HCT116 (cell line): ENCODE measurements around the gene DOCK4. TPM values are rescaled to one million over a fixed set of nuclear protein-coding genes. Genes with fewer than 3 reads are reported as not detected.
"Not testable (repeated sequence)": the region's sequence is repeated elsewhere in the genome, so short reads cannot be mapped to it uniquely, and the experiment has no call there.

Experiments used
- ATAC-seq: fragments of 200-7000 bp; cut with Tn5 transposase; 2 replicates; pipeline ENCODE4 v1.9.1; 2020; ENCODE audit warnings: mild to moderate bottlenecking, moderate library complexity
- BruUV-seq: library from RNA; stranded (reverse); fragments of 400-500 nt; replicated peaks from 2 replicates; lab custom pipeline; 2021; lab: Mats Ljungman, UMichigan
- CTCF ChIA-PET: fragments of 300-600 bp; sonication (Branson Sonifier 250); formaldehyde crosslinking; loops from one replicate; lab custom pipeline; 2021; ENCODE audit warnings: antibody characterized with exemption; lab: Charles Lee
- POLR2A ChIA-PET: fragments of 300-600, 350-600 bp; sonication (Branson Sonifier 250); formaldehyde crosslinking; loops from one replicate; lab custom pipeline; 2021; ENCODE audit warnings: antibody characterized with exemption; lab: Charles Lee
- RAD21 ChIA-PET, 2 experiments: fragments of 300-600 bp; sonication (Branson Sonifier 250); formaldehyde crosslinking; loops; one replicate each; lab custom pipeline; 2023; ENCODE audit warnings: low total read pairs in 2 of 2; ENCODE audit not compliant: uncharacterized antibody in 2 of 2, unreplicated experiment in 2 of 2, low non-redundant PET in 1 of 2; lab: Charles Lee
- DNase-seq: peaks from one replicate; pipeline ENCODE4 v3.0.0-alpha.2; 2010; ENCODE audit warnings: low read depth, low spot score
- H2AFZ ChIP-seq: fragments of 200-600 bp; shearing (Covaris generic), sonication (generic); 2 replicates; pipeline ENCODE4 v1.6.1; 2017; ENCODE audit warnings: low read depth, mixed run types, mixed read lengths, antibody characterized with exemption, low read length; ENCODE audit not compliant: poor library complexity, severe bottlenecking
- H3K27ac ChIP-seq: 2 replicates; pipeline ENCODE4 v1.5.1; 2012; ENCODE audit warnings: low read depth, low read length
- H3K27me3 ChIP-seq: fragments of 200-600 bp; sonication (generic); 2 replicates; pipeline ENCODE4 v1.6.1; 2016; ENCODE audit warnings: mixed run types, low read length, mixed read lengths; ENCODE audit not compliant: insufficient read depth
- H3K36me3 ChIP-seq, 2 experiments: fragments of 200-500 bp in 1 of 2; fragments of 200-600 bp in 1 of 2; sonication (Bioruptor generic) in 1 of 2; sonication (generic) in 1 of 2; 2 replicates each; pipeline versions ENCODE4 v1.5.1 to v1.6.1; 2014 to 2016; ENCODE audit warnings: low read length in 2 of 2, inconsistent platforms in 1 of 2, mixed read lengths in 1 of 2, mixed run types in 1 of 2; ENCODE audit not compliant: insufficient read depth in 2 of 2, control insufficient read depth in 1 of 2
- H3K4me1 ChIP-seq, 2 experiments: fragments of 200-600 bp in 1 of 2; sonication (generic) in 1 of 2; 2 replicates each; pipeline versions ENCODE4 v1.5.1 to v1.6.1; 2012 to 2017; ENCODE audit warnings: low read length in 2 of 2, inconsistent platforms in 1 of 2, mild to moderate bottlenecking in 1 of 2, mixed read lengths in 1 of 2, mixed run types in 1 of 2, moderate library complexity in 1 of 2; ENCODE audit not compliant: insufficient read depth in 2 of 2, control insufficient read depth in 1 of 2
- H3K4me2 ChIP-seq: fragments of 200-600 bp; sonication (generic); 2 replicates; pipeline ENCODE4 v1.6.1; 2017; ENCODE audit warnings: mixed run types, low read length, mixed read lengths
- H3K4me3 ChIP-seq, 2 experiments: fragments of 200-600 bp in 1 of 2; sonication (generic) in 1 of 2; replicated peaks in 1 of 2; 2 replicates each; pipeline ENCODE4 v1.5.1; 2011 to 2016; ENCODE audit warnings: low read length in 2 of 2, control low read depth in 1 of 2, low read depth in 1 of 2, mild to moderate bottlenecking in 1 of 2, mixed read lengths in 1 of 2, mixed run types in 1 of 2
- H3K79me2 ChIP-seq: fragments of 200-600 bp; sonication (generic); 2 replicates; pipeline ENCODE4 v1.6.1; 2017; ENCODE audit warnings: mild to moderate bottlenecking, mixed run types, low read length, moderate library complexity, mixed read lengths; ENCODE audit not compliant: insufficient read depth
- H3K9ac ChIP-seq: fragments of 200-600 bp; sonication (generic); 2 replicates; pipeline ENCODE4 v1.6.1; 2016; ENCODE audit warnings: low read length, mixed read lengths
- H3K9me2 ChIP-seq: fragments of 200-600 bp; sonication (generic), shearing (Covaris generic); 2 replicates; pipeline ENCODE4 v1.6.1; 2017; ENCODE audit warnings: mixed run types, mild to moderate bottlenecking, moderate library complexity; ENCODE audit not compliant: insufficient read depth
- H3K9me3 ChIP-seq, 2 experiments: fragments of 200-500 bp in 1 of 2; fragments of 200-600 bp in 1 of 2; sonication (Bioruptor generic) in 1 of 2; sonication (generic) in 1 of 2; 2 replicates each; pipeline ENCODE4 v1.6.1; 2014 to 2017; ENCODE audit warnings: low read length in 2 of 2, mixed read lengths in 2 of 2, inconsistent platforms in 1 of 2, low read depth in 1 of 2, mild to moderate bottlenecking in 1 of 2, mixed run types in 1 of 2, moderate library complexity in 1 of 2; ENCODE audit not compliant: control insufficient read depth in 1 of 2, insufficient read depth in 1 of 2
- H4K20me1 ChIP-seq: fragments of 200-600 bp; sonication (generic), shearing (Covaris generic); 2 replicates; pipeline ENCODE4 v1.6.1; 2017; ENCODE audit warnings: mixed run types, mild to moderate bottlenecking, moderate library complexity; ENCODE audit not compliant: insufficient read depth
- CEBPB ChIP-seq: IDR thresholded peaks from 2 replicates; pipeline ENCODE4 v1.6.1; 2012; ENCODE audit warnings: low read depth
- ELF1 ChIP-seq: IDR thresholded peaks from 2 replicates; pipeline ENCODE4 v1.6.1; 2012; ENCODE audit warnings: low read depth, borderline replicate concordance
- FOSL1 ChIP-seq: IDR thresholded peaks from 2 replicates; pipeline ENCODE4 v1.6.1; 2012; ENCODE audit warnings: low read depth
- SP1 ChIP-seq: IDR thresholded peaks from 2 replicates; pipeline ENCODE4 v1.6.1; 2012; ENCODE audit warnings: low read depth
- ZFX ChIP-seq: fragments of 450-650 bp; IDR thresholded peaks from 2 replicates; pipeline ENCODE4 v1.6.1; 2017
- intact Hi-C: fragments of 100-400 bp; cut with micrococcal nuclease; formaldehyde crosslinking; loops from 2 replicates; pipeline ENCODE4 v1.10.0; 2022
- total RNA-seq: library from RNA; stranded (reverse); gene quantifications from one replicate; pipeline ENCODE4 v1.2.1, GENCODE V29; 2021; ENCODE audit not compliant: unreplicated experiment
- TF ChIP-seq, protein P1 (sequence below), 3 experiments: fragments of 200-600 bp in 1 of 3; sonication (generic) in 1 of 3; IDR thresholded peaks in 2 of 3; conservative IDR thresholded peaks in 1 of 3; 2 replicates each; pipeline ENCODE4 v1.5.1; 2012 to 2017; ENCODE audit warnings: low read depth in 2 of 3, low read length in 2 of 3, antibody characterized with exemption in 1 of 3, borderline replicate concordance in 1 of 3, control low read depth in 1 of 3, mild to moderate bottlenecking in 1 of 3, mixed read lengths in 1 of 3, mixed run types in 1 of 3, moderate library complexity in 1 of 3; ENCODE audit not compliant: insufficient read depth in 1 of 3

DOCK4 gene
- total RNA-seq, 1 experiment from 2014 or later, result 2.2 TPM

DNA sequence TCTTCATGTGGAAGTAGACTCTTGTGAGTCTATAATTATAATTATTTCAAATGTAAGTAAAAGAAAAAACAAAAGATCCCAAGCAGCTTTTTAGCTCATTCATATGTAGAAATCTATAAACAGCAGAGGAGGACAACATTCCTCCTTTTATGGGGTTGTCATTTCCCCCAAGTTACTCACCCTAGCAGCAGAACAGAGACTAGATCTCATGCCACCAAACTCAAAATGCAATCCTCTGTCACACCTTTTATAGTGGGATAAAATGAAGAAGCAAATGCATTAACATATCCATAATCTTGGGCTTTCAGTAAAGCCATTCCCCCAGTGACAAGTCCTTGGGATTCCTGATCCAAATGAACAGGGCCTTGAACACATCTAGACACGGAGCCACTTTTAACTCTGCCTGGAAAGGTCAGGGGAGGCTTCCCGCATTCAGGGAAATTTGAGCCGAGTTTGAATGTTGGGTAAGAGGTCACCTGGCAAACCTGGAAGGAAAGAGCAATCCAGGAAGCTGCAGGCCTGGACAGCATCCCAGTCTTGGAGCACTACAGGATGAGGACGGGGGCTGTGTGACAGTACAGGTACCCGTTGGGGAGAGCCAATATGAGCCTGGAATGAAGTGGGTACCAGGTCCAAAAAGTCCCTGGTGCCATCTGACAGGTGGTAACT, 76.4 kb downstream of the DOCK4 start:
- ATAC-seq, result no peak
- H4K20me1 ChIP-seq, result no peaks in the 10 kb centered on the region
- TF ChIP-seq ZFX (no peak), FOSL1 (no peak), CEBPB (0 out of 2 replicates have a peak, but pooled peaks have one; percentile 11), ELF1 (no peak), SP1 (0 out of 2 replicates have a peak, but pooled peaks have one; percentile 9)
- TF ChIP-seq, protein P1, sequence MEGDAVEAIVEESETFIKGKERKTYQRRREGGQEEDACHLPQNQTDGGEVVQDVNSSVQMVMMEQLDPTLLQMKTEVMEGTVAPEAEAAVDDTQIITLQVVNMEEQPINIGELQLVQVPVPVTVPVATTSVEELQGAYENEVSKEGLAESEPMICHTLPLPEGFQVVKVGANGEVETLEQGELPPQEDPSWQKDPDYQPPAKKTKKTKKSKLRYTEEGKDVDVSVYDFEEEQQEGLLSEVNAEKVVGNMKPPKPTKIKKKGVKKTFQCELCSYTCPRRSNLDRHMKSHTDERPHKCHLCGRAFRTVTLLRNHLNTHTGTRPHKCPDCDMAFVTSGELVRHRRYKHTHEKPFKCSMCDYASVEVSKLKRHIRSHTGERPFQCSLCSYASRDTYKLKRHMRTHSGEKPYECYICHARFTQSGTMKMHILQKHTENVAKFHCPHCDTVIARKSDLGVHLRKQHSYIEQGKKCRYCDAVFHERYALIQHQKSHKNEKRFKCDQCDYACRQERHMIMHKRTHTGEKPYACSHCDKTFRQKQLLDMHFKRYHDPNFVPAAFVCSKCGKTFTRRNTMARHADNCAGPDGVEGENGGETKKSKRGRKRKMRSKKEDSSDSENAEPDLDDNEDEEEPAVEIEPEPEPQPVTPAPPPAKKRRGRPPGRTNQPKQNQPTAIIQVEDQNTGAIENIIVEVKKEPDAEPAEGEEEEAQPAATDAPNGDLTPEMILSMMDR (IDR thresholded peaks at IDR 0.05 in 2 of 3, conservative IDR thresholded peaks at IDR 0.05 in 1 of 3; ENCODE audit: borderline replicate concordance in 1 of 3, insufficient read depth in 1 of 3, low read depth in 2 of 3, low read length in 2 of 3), result no peak
- TF ChIP-seq, all 23 proteins: peak for 2
- Histone ChIP-seq H3K4me2 (0 out of 2 replicates have a peak overlapping the region, but pooled peaks have one; percentile 17), H3K36me3 (no peaks in the 10 kb centered on the region), H3K9ac (no peak overlapping the region), H3K9me3 (no peaks in the 10 kb centered on the region), H3K4me1 (no peaks in the 10 kb centered on the region), H3K27me3 (no peaks in the 10 kb centered on the region), H3K9me2 (no peaks in the 10 kb centered on the region), H3K4me3 (no peak overlapping the region), H3K27ac (no peak overlapping the region), H3K79me2 (no peaks in the 10 kb centered on the region), H2AFZ (no peak overlapping the region)
- no peak for DNase-seq
- ChIA-PET CTCF (no interaction called here), RAD21 (no interaction called here), POLR2A (no interaction called here)
- intact Hi-C loops, result no loop called here
- BruUV-seq, result no TSS peak

DNA sequence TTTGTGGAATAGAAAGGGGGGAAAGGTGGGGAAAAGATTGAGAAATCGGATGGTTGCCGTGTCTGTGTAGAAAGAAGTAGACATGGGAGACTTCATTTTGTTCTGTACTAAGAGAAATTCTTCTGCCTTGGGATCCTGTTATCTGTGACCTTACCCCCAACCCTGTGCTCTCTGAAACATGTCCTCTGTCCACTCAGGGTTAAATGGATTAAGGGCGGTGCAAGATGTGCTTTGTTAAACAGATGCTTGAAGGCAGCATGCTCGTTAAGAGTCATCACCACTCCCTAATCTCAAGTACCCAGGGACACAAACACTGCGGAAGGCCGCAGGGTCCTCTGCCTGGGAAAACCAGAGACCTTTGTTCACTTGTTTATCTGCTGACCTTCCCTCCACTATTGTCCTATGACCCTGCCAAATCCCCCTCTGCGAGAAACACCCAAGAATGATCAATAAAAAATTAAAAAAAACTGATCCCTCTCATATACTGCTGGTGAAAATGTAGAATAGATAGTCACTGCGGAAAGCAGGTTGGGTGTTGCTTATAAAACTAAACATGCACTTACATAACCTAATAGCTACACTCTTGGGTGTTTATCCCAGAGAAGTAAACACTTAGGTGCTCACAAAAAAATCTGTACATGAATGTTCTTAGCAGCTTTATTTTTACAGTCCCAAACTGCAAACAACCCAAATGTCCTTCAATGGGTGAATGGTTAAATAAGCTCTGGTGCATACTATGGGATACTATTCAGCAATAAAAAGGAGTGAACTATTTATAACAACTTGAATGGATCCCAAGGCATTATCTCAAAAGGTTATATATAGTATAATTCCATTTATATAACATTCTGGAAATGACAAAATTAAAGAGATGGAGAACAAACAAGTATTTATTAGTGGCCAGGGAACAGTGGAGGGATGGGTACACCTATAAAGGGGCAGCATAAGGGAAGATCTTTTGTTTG, 77.5 kb downstream of the DOCK4 start:
- H3K4me2 ChIP-seq, H4K20me1 ChIP-seq, H3K9ac ChIP-seq, CTCF ChIA-PET, H3K4me3 ChIP-seq, H3K9me3 ChIP-seq, DNase-seq, H3K4me1 ChIP-seq, POLR2A ChIA-PET, intact Hi-C loops, H2AFZ ChIP-seq, ATAC-seq, RAD21 ChIA-PET, H3K79me2 ChIP-seq, H3K9me2 ChIP-seq, BruUV-seq, H3K27ac ChIP-seq, H3K36me3 ChIP-seq, H3K27me3 ChIP-seq: not testable (repeated sequence)

DNA sequence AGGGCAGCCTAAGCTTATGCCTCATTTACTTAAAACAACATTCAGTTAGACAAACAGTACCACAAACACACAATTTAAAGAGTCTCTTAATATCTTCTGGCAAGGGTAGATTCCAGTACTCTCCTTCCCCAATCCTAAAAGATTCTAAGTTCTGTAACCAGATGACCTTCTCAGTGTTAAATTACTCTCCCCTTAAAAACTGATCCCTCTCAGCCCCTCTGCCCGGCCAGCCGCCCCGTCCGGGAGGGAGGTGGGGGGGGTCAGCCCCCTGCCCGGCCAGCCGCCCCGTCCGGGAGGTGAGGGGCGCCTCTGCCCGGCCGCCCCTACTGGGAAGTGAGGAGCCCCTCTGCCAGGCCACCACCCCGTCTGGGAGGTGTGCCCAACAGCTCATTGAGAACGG, 78.2 kb downstream of the DOCK4 start:
- H3K27me3 ChIP-seq, H3K27ac ChIP-seq, intact Hi-C loops, H3K9me3 ChIP-seq, H3K4me2 ChIP-seq, BruUV-seq, CTCF ChIA-PET, RAD21 ChIA-PET, H3K79me2 ChIP-seq, H3K9me2 ChIP-seq, ATAC-seq, H3K4me1 ChIP-seq, DNase-seq, H4K20me1 ChIP-seq, H3K36me3 ChIP-seq, POLR2A ChIA-PET, H3K4me3 ChIP-seq, H2AFZ ChIP-seq, H3K9ac ChIP-seq: not testable (repeated sequence)
